GM12872 (cell line): ENCODE data around the gene KRT73.

Experiments
- CTCF ChIP-seq: IDR thresholded peaks from 3 replicates; pipeline ENCODE4 v1.5.1; 2011; ENCODE audit warnings: low read depth, mild to moderate bottlenecking, low read length, moderate library complexity; ENCODE audit not compliant: insufficient read depth

KRT73 gene

GRCh38 chr12:52582486-52582885 lies 35.9 kb downstream of the KRT73 start:
- TF ChIP-seq CTCF: no peak

- no peak for TF ChIP-seq CTCF
These were observed 36.9 kb downstream of the KRT73 start for GRCh38 chr12:52581481-52581880.

GRCh38 chr12:52581066-52581465 lies 37.3 kb downstream of the KRT73 start:
- no peak for TF ChIP-seq CTCF

GRCh38 chr12:52580496-52580895 lies 37.9 kb downstream of the KRT73 start:
- no peak for TF ChIP-seq CTCF

GRCh38 chr12:52579468-52580465 lies 38.6 kb downstream of the KRT73 start:
- no peak for TF ChIP-seq CTCF

GRCh38 chr12:52578469-52578868 lies 39.9 kb downstream of the KRT73 start:
- no peak for TF ChIP-seq CTCF

- no peak for TF ChIP-seq CTCF
These were observed 41.0 kb downstream of the KRT73 start for GRCh38 chr12:52577316-52577715.
